K562 (cell line): Measurements from ENCODE around the gene COL15A1. TPM values are rescaled to one million over a fixed set of nuclear protein-coding genes. Genes with fewer than 3 reads are reported as not detected.

Source experiments
- BHLHE40 ChIP-seq: IDR thresholded peaks from 2 replicates; pipeline ENCODE4 v1.6.1; 2011; ENCODE audit warnings: low read length, improper control_type of control experiment
- CBX8 ChIP-seq: fragments of 200-600 bp; sonication (generic); IDR thresholded peaks from 2 replicates; pipeline ENCODE4 v1.6.1; 2012; ENCODE audit warnings: borderline replicate concordance, mixed run types, low read depth, mild to moderate bottlenecking, moderate library complexity, mixed read lengths, low read length, control low read depth, inconsistent platforms; ENCODE audit not compliant: poor library complexity, severe bottlenecking; ENCODE audit errors: extremely low read depth
- CEBPB ChIP-seq: fragments of 450-650 bp; IDR thresholded peaks from 2 replicates; pipeline ENCODE4 v1.6.1; 2016; ENCODE audit warnings: missing genetic modification characterization, missing compliant biosample characterization
- CTBP1 ChIP-seq: fragments of 450-650 bp; IDR thresholded peaks from 2 replicates; pipeline ENCODE4 v1.6.1; 2016; ENCODE audit warnings: borderline replicate concordance
- E2F4 ChIP-seq: sonication (generic); formaldehyde crosslinking; IDR thresholded peaks from 2 replicates; pipeline ENCODE4 v1.8.0; 2022; ENCODE audit warnings: mild to moderate bottlenecking, low read depth, missing genetic modification reagents
- FOXA3 ChIP-seq, 2 experiments: fragments of 450-650 bp in 1 of 2; sonication (generic) in 1 of 2; formaldehyde crosslinking; IDR thresholded peaks in 1 of 2; conservative IDR thresholded peaks in 1 of 2; 2 replicates each; pipeline versions ENCODE4 v1.4.0 to v1.8.0; 2020 to 2022; ENCODE audit warnings: mild to moderate bottlenecking in 2 of 2, missing genetic modification reagents in 1 of 2
- FOXJ2 ChIP-seq: fragments of 200-800 bp; sonication (Bioruptor generic); IDR thresholded peaks from 2 replicates; pipeline ENCODE4 v1.6.1; 2016; ENCODE audit warnings: missing genetic modification characterization, missing compliant biosample characterization
- HCFC1 ChIP-seq: IDR thresholded peaks from 2 replicates; pipeline ENCODE4 v1.6.1; 2012; ENCODE audit warnings: low read depth, low read length, improper control_type of control experiment
- HDAC6 ChIP-seq: IDR thresholded peaks from 2 replicates; pipeline ENCODE4 v1.6.1; 2012; ENCODE audit warnings: low read depth, mild to moderate bottlenecking, control low read depth, inconsistent platforms, low read length, moderate library complexity
- LARP7 ChIP-seq: fragments of 450-650 bp; IDR thresholded peaks from 2 replicates; pipeline ENCODE4 v1.6.1; 2016
- NEUROD1 ChIP-seq: fragments of 150-350 bp; IDR thresholded peaks from 2 replicates; pipeline ENCODE4 v1.6.1; 2014; ENCODE audit warnings: borderline replicate concordance, low read length, low read depth; ENCODE audit not compliant: partially characterized antibody
- PRDM10 ChIP-seq: fragments of 450-650 bp; IDR thresholded peaks from 2 replicates; pipeline ENCODE4 v1.6.1; 2018; ENCODE audit not compliant: partially characterized antibody
- SP2 ChIP-seq: IDR thresholded peaks from 2 replicates; pipeline ENCODE4 v1.6.1; 2011; ENCODE audit warnings: mild to moderate bottlenecking, low read depth, low read length, moderate library complexity; ENCODE audit not compliant: poor library complexity, severe bottlenecking; ENCODE audit errors: extremely low read depth
- SREBF1 ChIP-seq: fragments of 150-350 bp; IDR thresholded peaks from 2 replicates; pipeline ENCODE4 v1.6.1; 2014; ENCODE audit warnings: antibody characterized with exemption, low read depth, low read length, borderline replicate concordance
- THRAP3 ChIP-seq: fragments of 450-650 bp; IDR thresholded peaks from 2 replicates; pipeline ENCODE4 v1.6.1; 2016; ENCODE audit warnings: mild to moderate bottlenecking, inconsistent platforms, borderline replicate concordance
- ZFP30 ChIP-seq: fragments of 250-450 bp; sonication (Bioruptor Pico); IDR thresholded peaks from 2 replicates; pipeline ENCODE4 v1.8.0; 2022; ENCODE audit warnings: moderate library complexity, mild to moderate bottlenecking, inconsistent platforms, borderline replicate concordance
- ZNF146 ChIP-seq: IDR thresholded peaks from one replicate; pipeline ENCODE4 v1.6.1; 2018; ENCODE audit warnings: missing compliant biosample characterization; ENCODE audit not compliant: unreplicated experiment
- ZNF174 ChIP-seq: fragments of 250-450 bp; sonication (Bioruptor Pico); IDR thresholded peaks from 2 replicates; pipeline ENCODE4 v1.4.0; 2020; ENCODE audit warnings: mild to moderate bottlenecking
- ZNF239 ChIP-seq: fragments of 250-450 bp; sonication (Bioruptor Pico); IDR thresholded peaks from 2 replicates; pipeline ENCODE4 v1.4.0; 2020; ENCODE audit warnings: mild to moderate bottlenecking
- ZNF277 ChIP-seq: fragments of 250-450 bp; sonication (Bioruptor Pico); IDR thresholded peaks from 2 replicates; pipeline ENCODE4 v1.8.0; 2022; ENCODE audit warnings: inconsistent platforms, mild to moderate bottlenecking, moderate library complexity, borderline replicate concordance
- ZNF282 ChIP-seq: sonication (generic); formaldehyde crosslinking; IDR thresholded peaks from 2 replicates; pipeline ENCODE4 v1.8.1; 2023; ENCODE audit warnings: missing genetic modification reagents
- ZNF354B ChIP-seq: fragments of 250-450 bp; sonication (Bioruptor Pico); IDR thresholded peaks from 2 replicates; pipeline ENCODE4 v1.4.0; 2020
- polyA plus RNA-seq, 8 experiments: library from polyadenylated mRNA; depleted of rRNA in 4 of 8; stranded (reverse) in 5 of 8; unstranded in 3 of 8; fragments of >200 nt; fragmentation: Nextera tagmentation in 2 of 8; fragmentation: Illumina TruSeq in 1 of 8; extraction: Ambion mirVana in 2 of 8; extraction: Trizol in 1 of 8; gene quantifications; 2 replicates each; pipeline versions ENCODE4 v1.2.1 to v1.2.3, GENCODE V29; 2011 to 2014; ENCODE audit warnings: inconsistent platforms in 1 of 8, missing spikeins in 1 of 8
- total RNA-seq, 7 experiments: library from RNA; depleted of rRNA in 6 of 7; stranded (reverse); fragments of >200 nt in 6 of 7; fragmentation: Illumina TruSeq in 2 of 7; extraction: Trizol in 2 of 7; gene quantifications; 2 replicates each; pipeline versions ENCODE4 v1.2.1 to v1.2.3, GENCODE V29; 2011 to 2021; ENCODE audit warnings: low replicate concordance in 1 of 7

Gene COL15A1
- total and polyA plus RNA-seq, 9 of the 15 experiments (the other 6 are each of a cell fraction or from before 2014, with no cell fraction given): 0.46 to 5.1 (median 2.6) TPM

GRCh38 chr9:99057665-99058625 lies 114.2 kb downstream of the COL15A1 start (continued):
- TF ChIP-seq CEBPB (no peak), ZNF239 (CRISPR knock-in tag) (no peak), FOXA3 (CRISPR knock-in tag; conservative IDR thresholded peaks at IDR 0.05 in 1 of 2, IDR thresholded peaks at IDR 0.05 in 1 of 2) (0 out of 4 replicates have a peak, but pooled peaks of 1 of the 2 experiments have one; percentile 20), CBX8 (no peak), SREBF1 (no peak), BHLHE40 (peak; percentile 5; the same call in 1 of the 2 replicates), ZNF354B (CRISPR knock-in tag) (no peak), CTBP1 (peak; percentile 66), NEUROD1 (peak; percentile 12), THRAP3 (no peak), LARP7 (no peak), PRDM10 (peak; percentile 32), HCFC1 (no peak), E2F4 (no peak), ZNF174 (no peak), ZNF277 (CRISPR knock-in tag) (no peak), SP2 (no peak), ZNF146 (CRISPR knock-in tag) (no peak), FOXJ2 (tag) (no peak), ZNF282 (CRISPR knock-in tag) (no peak), HDAC6 (no peak), ZFP30 (CRISPR knock-in tag) (no peak)
